DMS 273 treated with DMSO at 0.1 percent for 48 hours (cell line): ENCODE data around the gene DEGS1.

Source experiments
- DNase-seq: peaks from one replicate; lab custom pipeline; 2025; lab: John Stamatoyannopoulos, UW

DEGS1 gene

DNA sequence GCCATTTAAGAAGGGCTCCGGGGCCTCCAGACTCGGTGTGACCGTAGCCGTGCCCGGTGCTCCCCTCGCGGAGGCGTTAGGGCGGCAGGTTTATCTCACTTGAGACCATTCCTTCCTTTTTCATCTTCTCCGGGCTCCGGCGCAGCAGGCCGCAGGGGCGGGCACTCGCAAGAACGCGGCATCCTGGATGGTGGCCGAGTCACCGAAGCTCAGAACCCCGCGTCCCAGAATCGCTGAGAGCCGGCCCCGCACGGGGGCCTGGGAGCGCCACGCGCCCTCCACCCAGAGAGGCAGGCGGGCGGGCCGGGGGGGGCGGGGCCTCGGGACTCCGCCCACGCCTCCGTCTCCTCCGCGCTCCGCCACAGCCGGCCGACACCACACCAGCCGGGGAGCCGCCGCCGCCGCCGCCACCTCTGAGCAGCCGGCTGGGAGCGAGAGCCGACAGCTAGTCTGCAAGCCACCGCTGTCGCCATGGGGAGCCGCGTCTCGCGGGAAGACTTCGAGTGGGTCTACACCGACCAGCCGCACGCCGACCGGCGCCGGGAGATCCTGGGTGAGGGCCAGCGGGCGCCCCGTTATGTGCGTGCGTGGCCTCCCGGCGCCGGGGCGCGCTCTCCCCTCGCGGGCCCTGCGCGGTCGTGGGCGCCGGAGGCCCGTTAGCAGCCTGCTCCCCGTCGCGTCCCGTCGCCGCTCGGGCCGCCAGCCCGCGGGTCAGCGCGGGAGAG lies at the start of gene DEGS1:
Gene DEGS1, plus strand, starts transcription at position 375 of the 725 bp plus-strand sequence. Its CDS starts 97 bp downstream, at position 472.
- DNase-seq, result peak; percentile 77

DNA sequence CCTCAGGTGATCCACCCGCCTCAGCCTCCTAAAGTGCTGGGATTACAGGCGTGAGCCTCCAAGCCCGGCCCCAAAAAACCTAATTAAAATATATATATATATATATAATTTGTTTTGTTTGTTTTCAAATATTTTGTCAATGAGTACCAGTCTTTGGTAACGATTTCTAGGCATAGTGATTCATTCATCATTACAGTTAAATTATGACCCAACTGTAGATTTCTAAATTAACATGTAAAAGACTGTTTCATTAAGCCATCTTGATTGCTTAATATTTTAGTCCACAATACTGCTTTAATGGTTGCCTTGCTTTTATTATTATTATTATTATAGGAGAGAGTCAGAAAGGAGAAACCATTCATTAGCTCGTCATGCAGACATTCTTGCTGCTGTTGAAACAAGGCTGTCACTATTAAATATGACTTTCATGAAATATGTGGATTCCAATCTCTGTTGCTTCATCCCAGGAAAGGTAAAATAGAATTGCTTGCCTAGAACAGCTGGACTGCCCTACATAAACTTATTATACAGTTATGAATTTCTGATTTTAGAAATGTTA lies 49.2 kb upstream of the DEGS1 start:
- DNase-seq, result no peak

DNA sequence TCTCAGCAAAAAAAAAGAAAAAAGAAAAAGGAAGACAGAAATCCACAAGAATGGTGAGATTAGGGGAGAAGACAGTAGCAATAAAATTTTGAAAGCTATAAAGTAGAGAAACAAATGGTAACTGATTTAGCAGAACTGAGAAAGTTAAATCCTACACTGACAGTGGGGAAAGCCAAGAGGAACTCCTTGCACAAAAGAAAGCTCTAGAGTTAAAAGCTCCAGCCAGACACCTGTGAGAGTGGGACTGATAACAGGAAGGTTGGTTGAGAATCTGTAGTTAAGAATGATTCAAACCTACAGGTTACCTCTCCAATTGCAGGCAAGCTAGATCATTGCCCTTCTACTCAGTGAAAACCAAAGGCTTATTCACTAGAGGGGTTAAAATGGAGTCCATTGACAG lies 45.5 kb upstream of the DEGS1 start:
- DNase-seq, result no peak

DNA sequence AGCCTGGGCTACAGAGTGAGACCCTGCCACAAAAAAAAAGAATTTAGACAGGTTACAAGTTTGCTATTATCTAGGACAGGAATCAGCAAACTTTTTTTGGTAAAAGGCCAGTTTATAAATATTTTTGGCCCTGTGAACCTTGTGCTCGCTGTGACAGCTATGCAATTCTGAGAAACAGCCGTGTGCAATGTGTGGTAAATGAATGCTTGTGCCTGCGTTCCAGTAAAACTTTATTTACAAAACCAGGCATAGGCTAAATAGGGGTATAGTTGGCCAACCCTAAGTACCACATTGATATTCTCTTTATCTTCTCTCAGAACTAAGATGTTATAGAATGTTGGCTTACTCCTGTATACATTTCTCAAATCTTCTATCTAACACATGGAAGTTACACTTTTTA lies 44.8 kb upstream of the DEGS1 start:
- DNase-seq, result no peak

DNA sequence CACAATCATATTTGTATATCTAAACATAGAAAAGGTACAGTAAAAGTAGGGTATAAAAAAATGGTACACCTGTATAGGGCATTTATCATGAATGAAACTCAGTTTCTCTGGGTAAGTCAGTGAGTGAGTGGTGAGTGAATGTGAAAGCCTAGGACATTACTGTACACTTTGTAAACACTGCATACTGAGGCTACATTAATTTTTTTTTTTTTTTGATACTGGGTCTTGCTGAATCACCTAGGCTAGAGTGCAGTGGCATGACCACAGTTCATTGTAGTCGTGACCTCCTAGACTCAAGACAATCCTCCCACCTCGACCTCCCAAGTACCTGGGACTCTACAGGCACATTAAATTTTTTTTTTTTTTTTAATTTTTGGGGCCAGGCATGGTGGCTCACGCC lies 41.3 kb upstream of the DEGS1 start:
- DNase-seq, result no peak

DNA sequence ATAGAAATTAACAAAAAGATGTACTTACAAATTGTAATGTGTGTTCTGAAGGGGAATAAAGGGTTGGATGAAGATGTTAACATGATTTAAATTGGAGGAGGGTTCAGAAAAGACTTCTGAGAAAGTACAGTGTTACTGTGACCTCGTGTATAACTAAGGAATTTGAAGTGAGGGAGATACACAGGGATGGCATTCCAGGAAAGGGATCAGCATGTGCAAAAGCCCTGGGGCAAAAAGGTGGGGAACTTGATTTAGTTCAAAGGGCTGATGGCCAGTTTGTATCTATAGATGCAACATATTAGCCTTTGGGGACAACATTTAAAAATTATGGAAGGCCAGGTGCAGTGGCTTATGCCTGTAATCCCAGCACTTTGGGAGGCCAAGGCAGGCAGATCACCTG lies 33.3 kb upstream of the DEGS1 start:
- DNase-seq, result no peak

DNA sequence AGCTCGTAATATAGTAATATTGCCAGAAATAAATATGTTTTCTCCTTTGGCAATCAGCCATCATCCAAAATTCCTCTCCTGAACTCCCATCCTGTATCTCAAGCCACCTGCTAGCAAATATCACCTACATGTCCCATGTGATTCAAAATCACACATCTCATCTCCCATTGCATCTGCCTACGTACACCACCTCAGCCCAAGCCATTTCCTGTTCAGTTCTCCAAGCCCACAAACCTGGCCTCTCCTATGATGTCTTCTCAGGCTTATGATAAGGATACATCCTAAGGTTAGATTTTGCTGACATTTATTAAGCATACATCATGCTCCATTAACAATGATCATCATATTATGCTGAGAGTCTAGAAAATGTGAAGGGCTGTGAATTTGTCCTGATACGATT lies 31.9 kb upstream of the DEGS1 start:
- DNase-seq, result no peak

DNA sequence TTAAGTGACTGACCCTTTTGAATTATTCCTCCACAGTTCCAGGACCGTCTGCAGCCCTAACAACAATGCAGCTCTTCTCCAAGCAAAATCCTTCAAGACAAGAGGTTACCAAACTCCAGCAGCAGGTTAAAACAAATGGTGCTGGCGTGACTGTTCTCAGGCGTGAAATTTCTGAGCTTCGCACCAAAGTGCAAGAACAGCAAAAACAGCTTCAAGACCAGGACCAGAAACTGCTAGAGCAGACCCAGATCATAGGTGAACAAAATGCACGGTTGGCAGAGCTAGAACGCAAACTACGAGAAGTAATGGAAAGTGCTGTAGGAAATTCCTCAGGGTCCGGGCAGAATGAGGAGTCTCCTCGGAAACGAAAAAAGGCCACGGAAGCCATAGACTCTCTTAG lies 25.7 kb upstream of the DEGS1 start:
- DNase-seq, result no peak

DNA sequence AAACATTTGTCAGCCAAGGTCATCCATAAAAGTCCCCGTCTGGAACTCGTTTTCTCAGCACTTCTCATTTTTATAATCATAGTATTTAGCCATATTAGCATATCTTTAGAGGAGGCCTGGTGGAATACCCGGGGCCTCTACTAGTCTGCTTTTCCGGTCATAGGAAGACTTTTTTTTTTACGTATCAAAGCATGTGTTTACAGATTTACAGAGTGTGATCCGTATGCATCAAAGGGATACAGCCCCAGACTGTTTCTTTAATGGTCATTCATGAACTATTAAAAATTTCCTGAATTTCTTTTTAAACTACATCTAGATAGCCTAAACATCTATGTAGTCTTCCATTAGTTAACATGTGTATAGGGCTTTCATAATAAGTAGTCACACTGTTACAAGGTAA lies 23.5 kb upstream of the DEGS1 start:
- DNase-seq, result no peak

DNA sequence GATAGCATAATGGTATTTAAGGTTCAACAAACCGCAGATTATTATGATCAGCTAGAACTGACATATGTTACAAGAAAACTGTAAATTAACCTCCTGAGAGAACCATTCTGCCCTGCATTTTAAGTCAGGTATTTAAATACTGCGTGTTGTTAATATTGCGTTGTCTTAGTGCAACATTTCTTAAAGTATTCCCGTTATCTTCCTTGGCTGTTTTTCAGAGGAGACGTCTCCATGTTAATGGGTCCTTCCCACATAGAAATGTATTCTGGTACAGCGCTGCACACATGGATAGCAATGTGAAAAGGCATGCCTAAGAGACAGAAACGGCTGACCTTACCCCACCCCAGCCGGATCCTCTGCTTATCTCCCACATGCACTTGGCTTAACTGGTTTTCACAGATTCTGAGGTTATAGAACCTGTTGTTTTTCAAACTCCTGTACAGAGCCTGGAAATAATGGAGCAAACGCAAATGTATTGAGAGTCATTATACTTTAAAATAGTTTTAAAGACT lies 22.8 kb upstream of the DEGS1 start:
- DNase-seq, result no peak

DNA sequence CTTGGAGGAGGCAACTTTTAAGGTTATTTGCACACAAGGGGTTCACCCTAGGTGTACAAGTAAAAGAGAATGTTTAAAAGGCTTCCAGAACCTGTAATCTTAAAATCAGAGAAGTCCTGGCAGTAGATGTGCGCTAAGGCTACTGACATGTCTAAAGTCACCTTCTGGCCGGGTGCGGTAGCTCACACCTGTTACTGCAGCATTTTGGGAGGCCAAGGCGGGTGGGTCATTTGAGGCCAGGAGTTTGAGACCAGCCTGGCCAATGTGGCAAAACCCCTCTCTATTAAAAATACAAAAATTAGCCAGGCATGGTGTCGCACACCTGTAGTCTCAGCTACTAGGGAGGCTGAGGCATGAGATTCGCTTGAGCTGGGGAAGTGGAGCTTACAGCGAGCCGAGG lies 20.3 kb upstream of the DEGS1 start:
- no peak for DNase-seq

DNA sequence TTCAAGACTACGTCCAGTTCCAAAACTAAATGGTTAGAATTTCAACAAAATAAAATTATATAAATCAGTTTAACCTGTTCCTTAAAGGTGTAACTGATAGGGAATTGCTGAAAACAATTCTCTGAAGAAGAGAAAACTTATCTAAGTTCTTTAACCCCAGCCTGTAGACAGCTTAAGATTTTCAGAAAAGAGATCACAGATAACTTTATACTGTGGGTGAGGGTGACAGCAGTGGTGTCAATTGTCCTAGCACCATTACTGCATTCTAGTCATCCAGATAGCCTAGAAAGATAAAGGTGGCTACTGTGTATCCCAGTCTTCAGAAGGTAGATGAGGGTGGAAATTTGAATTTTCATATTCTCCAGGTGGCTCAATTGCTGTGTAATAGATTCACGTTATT lies 19.7 kb upstream of the DEGS1 start:
- DNase-seq, result no peak

DNA sequence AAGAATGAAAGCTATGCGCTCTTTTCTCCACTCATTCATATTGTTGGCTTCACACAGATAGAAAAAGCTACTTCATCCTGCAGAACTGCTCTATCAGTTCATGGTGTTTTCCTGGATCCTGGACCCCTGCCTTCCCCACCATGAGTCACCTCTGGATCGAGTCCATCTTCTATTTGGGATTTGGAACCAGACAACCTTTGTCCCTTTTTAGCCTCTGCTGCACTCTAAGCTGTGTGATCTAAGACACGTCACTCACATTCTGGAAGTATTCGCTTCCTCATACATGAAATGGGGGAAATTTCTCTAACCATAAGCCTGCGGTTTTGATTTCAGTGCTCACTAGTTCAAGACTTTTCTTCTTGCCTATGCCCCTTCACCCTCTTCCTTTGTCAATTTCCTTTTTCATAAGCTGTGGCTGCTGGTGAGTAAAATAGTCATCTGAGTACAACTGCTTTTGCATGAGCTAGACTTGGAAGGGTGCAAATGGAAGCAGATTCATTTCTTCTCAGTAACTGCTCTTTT lies 14.1 kb upstream of the DEGS1 start:
- DNase-seq, result no peak

DNA sequence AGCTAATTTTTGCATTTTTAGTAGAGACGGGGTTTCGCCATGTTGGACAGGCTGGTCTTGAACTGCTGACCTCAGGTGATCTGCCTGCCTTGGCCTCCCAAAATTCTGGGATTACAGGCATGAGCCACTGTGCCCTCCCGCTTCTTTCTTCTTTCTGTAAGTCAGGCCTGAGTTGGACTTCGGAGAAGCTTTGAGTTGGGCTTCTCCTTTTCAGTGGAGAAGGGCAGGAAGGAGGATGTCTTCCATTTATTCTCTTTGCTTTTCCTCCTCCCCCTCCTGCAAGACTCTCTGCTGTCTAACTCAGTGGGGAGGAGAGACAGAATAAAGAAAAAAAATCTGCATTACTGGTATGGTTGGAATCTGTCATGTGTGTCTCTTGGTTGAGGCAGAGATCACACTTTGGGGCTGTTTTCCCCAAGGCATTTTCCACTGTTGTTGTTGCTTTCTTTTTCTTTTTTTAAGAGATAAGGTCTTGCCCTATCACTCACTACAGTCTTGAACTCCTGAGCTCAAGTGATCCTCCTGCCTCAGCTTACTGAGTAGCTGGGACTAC lies 13.2 kb upstream of the DEGS1 start:
- DNase-seq, result no peak

DNA sequence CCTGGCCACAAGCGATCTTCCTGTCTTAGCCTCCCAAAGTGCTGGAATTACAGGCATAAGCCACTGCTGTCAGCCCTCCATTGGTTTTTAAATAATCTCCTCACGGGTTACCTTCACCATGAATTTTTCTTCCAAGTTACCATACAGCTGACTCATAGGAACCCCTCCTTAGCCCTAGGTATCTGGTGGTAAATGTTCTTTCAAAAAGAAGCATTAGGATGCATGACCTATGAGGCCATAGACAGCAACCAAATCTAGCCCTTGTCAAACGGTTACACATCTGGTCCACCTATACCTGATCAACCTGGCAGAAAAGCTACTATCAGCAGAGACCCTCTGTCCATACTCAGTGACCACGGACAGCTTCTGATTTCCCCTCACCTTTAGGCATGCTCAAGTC lies 12.7 kb upstream of the DEGS1 start:
- DNase-seq, result no peak

DNA sequence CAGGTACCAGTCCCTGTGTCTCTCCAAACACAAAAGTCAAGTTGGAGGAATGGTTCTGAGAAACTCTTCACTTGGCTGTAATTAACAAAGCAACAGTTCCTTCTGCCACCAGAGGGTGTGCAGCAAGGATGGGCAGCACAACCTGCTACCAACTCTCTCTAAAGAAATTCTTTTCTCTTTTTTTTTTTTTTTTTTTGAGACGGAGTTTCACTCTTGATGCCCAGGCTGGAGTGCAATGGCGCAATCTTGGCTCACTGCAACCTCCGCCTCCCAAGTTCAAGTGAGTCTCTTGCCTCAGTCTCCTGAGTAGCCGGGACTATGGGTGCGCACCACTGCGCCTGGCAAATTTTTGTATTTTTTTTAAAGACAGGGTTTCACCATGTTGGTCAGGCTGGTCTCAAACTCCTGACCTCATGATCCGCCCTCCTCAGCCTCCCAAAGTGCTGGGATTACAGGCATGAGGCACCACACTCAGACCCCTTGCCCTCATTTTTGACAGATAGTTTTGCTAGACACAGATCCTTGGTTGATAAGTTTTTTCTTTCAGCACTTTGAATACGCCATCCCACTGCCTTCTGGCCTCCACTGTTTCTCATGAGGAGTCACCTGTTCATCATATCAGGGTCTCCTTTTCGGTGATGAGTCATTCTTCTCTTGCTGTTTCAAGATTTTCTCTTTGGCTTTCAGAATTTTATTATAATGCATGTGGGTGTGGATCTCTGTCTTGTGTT lies 12.1 kb upstream of the DEGS1 start:
- DNase-seq, result no peak

DNA sequence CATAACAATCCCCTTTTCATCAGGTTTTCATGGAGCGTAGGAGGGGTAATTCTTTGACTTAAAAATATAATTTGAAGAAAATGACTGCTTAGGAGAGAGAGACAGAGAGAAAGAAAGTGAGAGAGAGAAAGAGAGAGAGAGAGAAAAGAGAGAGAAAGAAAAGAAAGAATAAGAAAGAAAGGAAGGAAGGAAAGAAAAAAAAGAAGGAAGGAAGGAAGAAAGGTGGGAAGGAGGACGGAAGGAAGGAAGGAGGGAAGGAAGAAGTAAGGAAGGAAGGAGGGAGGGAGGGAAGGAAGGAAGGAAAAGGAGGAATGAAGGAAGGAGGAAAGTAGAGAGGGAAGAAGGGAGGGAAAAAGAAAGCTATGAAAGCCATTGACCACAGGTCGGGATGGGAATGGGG lies 10.8 kb upstream of the DEGS1 start:
- no peak for DNase-seq

DNA sequence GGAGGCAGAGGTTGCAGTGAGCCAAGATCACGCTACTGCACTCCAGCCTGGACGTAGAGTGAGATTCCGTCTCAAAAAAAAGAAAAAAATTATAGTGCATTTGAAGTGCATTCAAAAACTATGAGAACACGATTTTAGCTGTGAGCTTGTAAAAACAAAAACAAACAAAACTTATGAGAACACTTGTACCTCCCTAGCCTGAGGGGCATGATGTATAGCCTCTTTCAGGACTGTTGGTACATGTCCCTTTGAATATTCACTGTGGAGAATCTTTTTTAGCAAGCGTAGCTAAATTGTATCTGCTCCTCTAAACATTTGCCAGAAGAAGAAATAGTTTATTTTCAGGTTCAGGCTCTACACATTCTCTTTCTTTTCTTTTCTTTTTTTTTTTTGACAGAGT lies 9.5 kb upstream of the DEGS1 start:
- DNase-seq, result no peak

DNA sequence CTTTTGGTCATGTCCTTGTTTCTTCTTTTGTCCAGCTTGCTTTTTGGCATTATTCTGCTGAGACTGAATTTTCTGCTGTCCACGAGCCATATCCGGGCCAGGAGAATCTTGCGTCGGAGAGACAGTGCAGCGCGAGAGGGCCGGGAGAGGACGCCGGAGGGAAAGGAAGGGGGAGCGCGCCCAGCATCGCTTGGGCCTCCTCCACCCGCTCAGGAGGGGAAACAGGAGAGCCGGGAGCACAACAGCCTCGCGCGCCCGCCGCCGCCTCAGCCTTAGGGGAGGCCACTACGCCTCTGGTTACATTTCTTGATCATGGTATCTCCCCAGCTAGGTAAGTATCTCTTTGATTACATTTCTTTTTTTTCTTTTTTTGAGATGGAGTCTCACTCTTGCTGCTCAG lies 7.4 kb upstream of the DEGS1 start:
- DNase-seq, result no peak

DNA sequence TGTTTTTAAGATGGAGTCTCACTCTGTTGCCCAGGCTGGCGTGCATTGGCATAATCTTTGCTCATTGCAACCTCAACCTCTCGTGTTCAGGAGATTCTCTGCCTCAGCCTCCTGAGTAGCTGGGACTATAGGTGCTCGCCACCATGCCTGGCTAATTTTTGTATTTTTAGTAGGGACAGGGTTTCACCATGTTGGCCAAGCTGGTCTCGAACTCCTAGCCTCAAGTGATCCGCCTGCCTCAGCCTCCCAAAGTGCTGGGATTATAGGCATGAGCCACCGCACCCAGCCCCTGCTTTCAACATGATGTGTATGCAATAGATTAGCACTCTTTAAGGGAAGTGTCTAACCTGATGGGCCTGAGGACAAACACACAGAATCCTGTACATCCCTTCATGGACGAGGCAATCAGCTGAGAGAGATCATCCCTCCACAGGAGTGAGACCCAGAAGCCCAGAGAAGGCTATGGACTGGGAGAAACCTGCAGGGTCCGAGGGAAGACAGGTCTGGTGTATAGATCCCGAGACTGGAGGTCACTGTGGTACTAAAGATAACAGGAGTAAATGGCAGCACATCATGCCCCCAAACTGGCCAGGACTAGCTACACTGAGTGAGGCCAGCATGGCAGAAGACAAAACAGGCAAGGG lies 5.6 kb upstream of the DEGS1 start:
- no peak for DNase-seq

DNA sequence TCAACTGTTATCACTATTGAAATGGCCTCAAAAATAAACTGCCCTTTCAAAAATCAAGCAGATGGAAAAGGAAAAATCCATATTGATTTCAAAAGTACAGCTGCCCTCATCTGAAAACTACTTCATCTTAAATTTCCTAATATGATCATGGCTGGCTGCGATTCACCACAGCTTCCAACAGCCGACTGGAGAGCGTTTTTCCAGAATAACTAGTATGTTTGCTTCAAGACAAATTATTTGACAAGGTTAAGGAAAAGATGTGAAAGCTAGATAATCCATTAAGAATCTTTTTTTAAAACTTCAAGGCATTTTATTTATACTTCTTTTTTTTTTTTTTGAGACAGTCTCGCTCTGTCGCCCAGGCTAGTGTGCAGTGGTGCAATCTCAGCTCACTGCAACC lies 4.1 kb upstream of the DEGS1 start:
- DNase-seq, result no peak

DNA sequence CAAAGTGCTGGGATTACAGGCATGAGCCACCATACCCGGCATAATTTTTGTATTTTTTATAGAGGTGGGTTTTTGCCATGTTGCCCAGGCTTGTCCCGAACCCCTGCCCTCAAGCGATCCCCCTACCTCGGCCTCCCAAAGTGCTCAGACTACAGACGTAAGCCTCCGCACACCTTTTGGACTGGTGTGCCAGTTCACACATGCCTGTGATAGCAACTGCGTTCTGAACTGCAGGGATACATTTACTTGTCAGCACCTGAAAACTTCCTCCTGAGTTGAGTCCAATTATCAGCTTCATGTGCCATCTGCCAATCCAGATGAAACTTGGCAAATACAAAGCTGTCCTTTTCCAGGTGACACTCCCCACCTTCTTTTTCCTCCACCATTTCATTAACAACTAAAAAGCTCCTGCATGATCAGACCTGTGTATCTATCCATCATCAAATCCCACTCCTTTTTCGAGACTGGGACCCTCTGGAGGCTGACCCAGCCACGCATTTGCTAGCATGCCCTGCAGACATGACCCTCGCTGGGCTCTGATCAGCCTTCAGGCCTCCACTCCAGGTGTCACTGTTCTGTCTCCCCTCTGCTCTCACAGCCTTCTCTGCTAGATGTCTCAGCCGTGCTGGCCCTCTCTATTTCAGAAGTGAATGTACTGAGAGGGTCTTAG lies 2.1 kb upstream of the DEGS1 start:
- DNase-seq, result no peak
